H1 (cell line): ENCODE data around the gene ADM5. TPM values are rescaled to one million over a fixed set of nuclear protein-coding genes. Genes with fewer than 3 reads are reported as not detected.

Source experiments
- CTCF ChIA-PET: fragments of 300-600 bp; sonication (Branson Sonifier 250); formaldehyde crosslinking; loops from one replicate; lab custom pipeline; 2021; ENCODE audit not compliant: partially characterized antibody; lab: Charles Lee
- POLR2A ChIA-PET: fragments of 300-600 bp; sonication (Branson Sonifier 250); formaldehyde crosslinking; loops from one replicate; lab custom pipeline; 2021; ENCODE audit warnings: inconsistent platforms; ENCODE audit not compliant: partially characterized antibody; lab: Charles Lee
- DNase-seq, 2 experiments: peaks; one replicate each; pipeline versions ENCODE4 v3.0.0 to v3.0.0-alpha.2; 2010 to 2022; ENCODE audit warnings: low spot score in 2 of 2, low read depth in 1 of 2, mixed read lengths in 1 of 2
- FAIRE-seq: peaks from 2 replicates; lab custom pipeline; 2011; peaks lifted over from hg19 to GRCh38; lab: Jason Lieb, UNC
- H2AFZ ChIP-seq: 2 replicates; pipeline ENCODE4 v1.8.1; 2012; ENCODE audit warnings: low read length, inconsistent platforms
- H2AK5ac ChIP-seq: 2 replicates; pipeline ENCODE4 v1.6.1; 2013; ENCODE audit warnings: low read depth, low read length
- H2BK120ac ChIP-seq: replicated peaks from 2 replicates; pipeline ENCODE3; 2013; ENCODE audit warnings: low read depth, low read length, inconsistent platforms
- H2BK12ac ChIP-seq: 2 replicates; pipeline ENCODE4 v1.6.1; 2013; ENCODE audit warnings: low read depth, low read length
- H2BK15ac ChIP-seq: 2 replicates; pipeline ENCODE4 v1.6.1; 2013; ENCODE audit warnings: low read length
- H2BK20ac ChIP-seq: 2 replicates; pipeline ENCODE4 v1.6.1; 2013; ENCODE audit warnings: low read length
- H2BK5ac ChIP-seq: 2 replicates; pipeline ENCODE4 v1.6.1; 2013; ENCODE audit warnings: low read depth, low read length
- H3K14ac ChIP-seq: 2 replicates; pipeline ENCODE4 v1.6.1; 2013; ENCODE audit warnings: inconsistent platforms; ENCODE audit not compliant: insufficient read length
- H3K18ac ChIP-seq: 2 replicates; pipeline ENCODE4 v1.6.1; 2013; ENCODE audit warnings: low read length; ENCODE audit errors: extremely low read depth
- H3K23ac ChIP-seq: 2 replicates; pipeline ENCODE4 v1.6.1; 2013; ENCODE audit warnings: inconsistent platforms; ENCODE audit not compliant: insufficient read length
- H3K23me2 ChIP-seq: 2 replicates; pipeline ENCODE4 v1.6.1; 2013; ENCODE audit warnings: low read depth, low read length
- H3K27ac ChIP-seq: 2 replicates; pipeline ENCODE4 v1.6.1; 2011; ENCODE audit warnings: low read depth, low read length, inconsistent platforms
- H3K27me3 ChIP-seq, 4 experiments: replicated peaks in 1 of 4; 1 replicate in 1 of 4; 2 replicates in 3 of 4; pipeline versions ENCODE4 v1.6.1 to v1.8.1; 2011 to 2013; ENCODE audit warnings: low read length in 3 of 4, mild to moderate bottlenecking in 3 of 4, inconsistent platforms in 2 of 4, mixed read lengths in 2 of 4, moderate library complexity in 1 of 4; ENCODE audit not compliant: control insufficient read depth in 3 of 4, insufficient read depth in 3 of 4; ENCODE audit errors: extremely low read depth in 1 of 4
- H3K36me3 ChIP-seq, 4 experiments: 2 replicates each; pipeline versions ENCODE4 v1.6.1 to v1.8.1; 2011 to 2013; ENCODE audit warnings: mild to moderate bottlenecking in 4 of 4, low read length in 3 of 4, moderate library complexity in 2 of 4, control low read depth in 1 of 4, inconsistent platforms in 1 of 4; ENCODE audit not compliant: insufficient read depth in 4 of 4, control insufficient read depth in 2 of 4
- H3K4ac ChIP-seq: replicated peaks from 2 replicates; pipeline ENCODE3; 2013; ENCODE audit warnings: low read length, low read depth, mixed read lengths, inconsistent platforms; ENCODE audit not compliant: insufficient read length
- H3K4me1 ChIP-seq, 4 experiments: replicated peaks in 1 of 4; 1 replicate in 1 of 4; 2 replicates in 3 of 4; pipeline versions ENCODE4 v1.6.1 to v1.8.1; 2011 to 2013; ENCODE audit warnings: low read length in 3 of 4, inconsistent platforms in 2 of 4, mixed read lengths in 1 of 4; ENCODE audit not compliant: insufficient read depth in 4 of 4, control insufficient read depth in 3 of 4
- H3K4me2 ChIP-seq, 2 experiments: 2 replicates each; pipeline versions ENCODE4 v1.6.1 to v1.8.1; 2011 to 2013; ENCODE audit warnings: low read depth in 2 of 2, low read length in 2 of 2, control low read depth in 1 of 2, inconsistent platforms in 1 of 2, mild to moderate bottlenecking in 1 of 2; ENCODE audit not compliant: insufficient read depth in 1 of 2
- H3K4me3 ChIP-seq, 4 experiments: fragments of 200-600, 300-600 bp in 1 of 4; sonication (generic), shearing (Covaris generic), sonication (Bioruptor Twin) in 1 of 4; 2 replicates each; pipeline versions ENCODE4 v1.5.1 to v1.8.1; 2011 to 2016; ENCODE audit warnings: low read length in 4 of 4, low read depth in 3 of 4, control low read depth in 2 of 4, inconsistent platforms in 2 of 4, mild to moderate bottlenecking in 2 of 4, mixed read lengths in 1 of 4, moderate library complexity in 1 of 4; ENCODE audit not compliant: insufficient read depth in 2 of 4; ENCODE audit errors: extremely low read depth in 1 of 4
- H3K56ac ChIP-seq: replicated peaks from 2 replicates; pipeline ENCODE3; 2013; ENCODE audit warnings: low read depth, mild to moderate bottlenecking, mixed read lengths, low read length, inconsistent platforms; ENCODE audit not compliant: insufficient read length
- H3K79me1 ChIP-seq: 2 replicates; pipeline ENCODE4 v1.6.1; 2013; ENCODE audit warnings: low read depth, low read length, control low read depth
- H3K79me2 ChIP-seq, 2 experiments: 2 replicates each; pipeline versions ENCODE4 v1.6.1 to v1.8.1; 2012 to 2013; ENCODE audit warnings: low read length in 2 of 2, mild to moderate bottlenecking in 2 of 2, inconsistent platforms in 1 of 2; ENCODE audit not compliant: insufficient read depth in 2 of 2, control insufficient read depth in 1 of 2
- H3K9ac ChIP-seq, 4 experiments: replicated peaks in 1 of 4; 1 replicate in 1 of 4; 2 replicates in 3 of 4; pipeline versions ENCODE4 v1.6.1 to v1.8.1; 2011 to 2013; ENCODE audit warnings: low read depth in 3 of 4, low read length in 3 of 4, control low read depth in 2 of 4, mild to moderate bottlenecking in 2 of 4, moderate library complexity in 2 of 4, inconsistent platforms in 1 of 4; ENCODE audit errors: extremely low read depth in 1 of 4
- H3K9me3 ChIP-seq, 2 experiments: 2 replicates each; pipeline versions ENCODE4 v1.6.1 to v1.8.1; 2012 to 2013; ENCODE audit warnings: mild to moderate bottlenecking in 2 of 2, moderate library complexity in 2 of 2, control low read depth in 1 of 2, inconsistent platforms in 1 of 2, low read depth in 1 of 2, low read length in 1 of 2, mixed read lengths in 1 of 2; ENCODE audit not compliant: insufficient read depth in 2 of 2
- H4K20me1 ChIP-seq, 2 experiments: replicated peaks in 1 of 2; 2 replicates each; pipeline versions ENCODE3 to v1.8.1; 2011 to 2013; ENCODE audit warnings: inconsistent platforms in 2 of 2, low read length in 2 of 2, mild to moderate bottlenecking in 1 of 2; ENCODE audit not compliant: insufficient read depth in 2 of 2, control insufficient read depth in 1 of 2
- H4K5ac ChIP-seq: 2 replicates; pipeline ENCODE4 v1.6.1; 2013; ENCODE audit warnings: low read length, low read depth, mixed read lengths, inconsistent platforms; ENCODE audit not compliant: insufficient read length
- H4K8ac ChIP-seq: 2 replicates; pipeline ENCODE4 v1.8.0; 2013; ENCODE audit warnings: mild to moderate bottlenecking, moderate library complexity, low read length, inconsistent platforms; ENCODE audit not compliant: insufficient read depth; ENCODE audit errors: extremely low read depth
- H4K91ac ChIP-seq: replicated peaks from 2 replicates; pipeline ENCODE3; 2013; ENCODE audit warnings: low read length, mixed read lengths, inconsistent platforms; ENCODE audit not compliant: insufficient read length
- GTF2F1 ChIP-seq: IDR thresholded peaks from 2 replicates; pipeline ENCODE4 v1.6.1; 2012; ENCODE audit warnings: low read depth, low read length, improper control_type of control experiment, borderline replicate concordance
- POLR2A ChIP-seq, 2 experiments: IDR thresholded peaks; 1 replicate in 1 of 2; 2 replicates in 1 of 2; pipeline ENCODE4 v1.6.1; 2011; ENCODE audit warnings: low read depth in 2 of 2, low read length in 2 of 2, mild to moderate bottlenecking in 2 of 2; ENCODE audit errors: control extremely low read depth in 1 of 2
- WGBS, 2 experiments: shearing (Covaris generic) in 1 of 2; methylation state at CpG; one replicate each; pipeline versions ENCODE4 v1.1.6 to v1.1.7; 2013 to 2015; ENCODE audit warnings: low lambda C conversion rate in 2 of 2, mixed read lengths in 2 of 2, inconsistent platforms in 1 of 2, low coverage in 1 of 2, missing lambda C conversion rate in 1 of 2; ENCODE audit not compliant: insufficient replicate concordance in 2 of 2, insufficient coverage in 1 of 2, insufficient read length in 1 of 2; ENCODE audit errors: extremely low coverage in 1 of 2, missing lambda C conversion rate in 1 of 2; 5-methylcytosine and 5-hydroxymethylcytosine counted together
- polyA plus RNA-seq, 7 experiments: library from polyadenylated mRNA; depleted of rRNA in 3 of 7; stranded (reverse) in 5 of 7; unstranded in 2 of 7; fragments of >200 nt in 5 of 7; fragments of 200-250 nt in 2 of 7; gene quantifications; 1 replicate in 5 of 7; 2 replicates in 1 of 7; 4 replicates in 1 of 7; pipeline versions ENCODE4 v1.2.1 to v1.2.3, GENCODE V29; 2011 to 2013; ENCODE audit warnings: missing spikeins in 2 of 7, mixed read lengths in 2 of 7
- total RNA-seq: library from RNA; stranded (reverse); fragmentation: NEBNext Ultra II Directional; extraction: Animal tissue kit (Norgen Biotek cat#: 25700); gene quantifications from 2 replicates; pipeline ENCODE4 v1.2.1, GENCODE V29; 2021
- TF ChIP-seq, protein P1 (sequence below): IDR thresholded peaks from 2 replicates; pipeline ENCODE4 v1.6.1; 2012; ENCODE audit warnings: inconsistent platforms

Gene ADM5
- total and polyA plus RNA-seq, 2 of the 8 experiments (the other 6 are each of a cell fraction or from before 2014, with no cell fraction given) = 2.5 to 2.6 TPM

DNA sequence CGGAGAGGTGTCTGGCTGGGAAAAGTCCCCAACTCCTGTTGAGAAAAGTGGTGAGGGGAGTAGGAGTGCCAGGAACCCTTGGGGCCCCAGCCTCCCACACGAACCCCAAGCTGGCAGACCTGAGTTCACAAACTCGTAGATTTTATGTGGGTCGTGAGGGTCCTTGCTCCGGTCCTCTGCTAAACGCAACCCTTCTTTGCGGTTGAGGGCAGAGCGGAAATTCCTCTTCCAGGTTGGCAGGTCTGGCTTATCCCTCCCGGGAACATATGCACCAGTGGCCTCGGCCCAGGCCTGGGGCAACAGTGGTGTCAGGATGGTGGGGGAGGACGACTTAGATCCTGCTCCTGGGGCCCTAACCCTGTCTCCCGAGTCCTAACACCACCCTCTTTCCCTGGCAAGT, 26.2 kb upstream of the ADM5 start:
- H3K27me3 ChIP-seq = no peaks in the 10 kb centered on the region
- peak overlapping the region; percentile 69; the same call in 1 of the 2 replicates for H2AK5ac ChIP-seq
- no peak overlapping the region; a peak in 1 of 7 replicates for H3K9ac ChIP-seq
- H4K20me1 ChIP-seq = peaks cover 9 to 11% of the 10 kb centered on the region in 2 experiments
- no peak overlapping the region for H3K27ac ChIP-seq
- no peak overlapping the region for H3K4me3 ChIP-seq
- POLR2A ChIA-PET = interaction anchor here (1.4 to 18.0 kb wide), 6 partner anchors 8 to 78 kb away, joined by 4 to 275 read pairs (median 24); partner anchors contain the start of genes PRMT1, RRAS and SCAF1
- peaks cover 9 to 11% of the 10 kb centered on the region in 2 experiments for H3K9me3 ChIP-seq
- H3K36me3 ChIP-seq = peaks cover 18 to 45% (median 37%) of the 10 kb centered on the region in 4 experiments; a peak in 7 of 8 replicates
- H2BK20ac ChIP-seq = no peak overlapping the region
- 89% methylated on average over 11 of the region's 12 CpGs; no CpG with 5 or more reads in 1 of the 2 experiments for WGBS, 2 experiments
- H3K79me2 ChIP-seq = peaks cover 5 to 32% of the 10 kb centered on the region in 2 experiments; a peak in 2 of 4 replicates
- no peak for FAIRE-seq
- H4K5ac ChIP-seq = no peak overlapping the region
- H2BK120ac ChIP-seq = no peak overlapping the region
- H3K4ac ChIP-seq = no peak overlapping the region
- H3K4me1 ChIP-seq = peaks cover 0 to 7% (median 2%) of the 10 kb centered on the region in 4 experiments; a peak in 4 of 7 replicates
- H3K18ac ChIP-seq = no peak overlapping the region
- 0 out of 2 replicates have a peak overlapping the region, but pooled peaks have one; percentile 74 for H4K8ac ChIP-seq
- H3K79me1 ChIP-seq = peaks cover 5% of the 10 kb centered on the region
- H2BK5ac ChIP-seq = no peak overlapping the region
- no peak overlapping the region for H3K14ac ChIP-seq
- TF ChIP-seq, protein P1, sequence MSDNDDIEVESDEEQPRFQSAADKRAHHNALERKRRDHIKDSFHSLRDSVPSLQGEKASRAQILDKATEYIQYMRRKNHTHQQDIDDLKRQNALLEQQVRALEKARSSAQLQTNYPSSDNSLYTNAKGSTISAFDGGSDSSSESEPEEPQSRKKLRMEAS = no peak
- TF ChIP-seq GTF2F1 (no peak), POLR2A (IDR thresholded peaks at IDR 0.05; ENCODE audit: control extremely low read depth in 1 of 2, low read depth in 2 of 2, low read length in 2 of 2) (peak in 1 of 2 experiments; percentile 65; a peak in 2 of 3 replicates)
- H4K91ac ChIP-seq = no peak overlapping the region
- H3K23ac ChIP-seq = no peak overlapping the region
- no peak for DNase-seq
- CTCF ChIA-PET = interaction anchor here (0.7 to 1.8 kb wide), 5 partner anchors 9 to 23 kb away, joined by 3 to 5 read pairs (median 4); no protein-coding TSS in a partner anchor
- H2AFZ ChIP-seq = no peak overlapping the region
- no peak overlapping the region for H2BK12ac ChIP-seq
- peaks cover 15% of the 10 kb centered on the region for H3K23me2 ChIP-seq
- peak overlapping the region in 1 of 2 experiments; percentile 89; a peak in 1 of 4 replicates for H3K4me2 ChIP-seq
- H3K56ac ChIP-seq = no peak overlapping the region
- no peak overlapping the region for H2BK15ac ChIP-seq
